Neural cell (in vitro differentiated cells): ENCODE results near the gene RFX4.

Source experiments
- POLR2AphosphoS5 ChIP-seq: IDR thresholded peaks from 2 replicates; pipeline ENCODE4 v1.6.1; 2012
- TF ChIP-seq, protein P1 (sequence below): fragments of 450-650 bp; IDR thresholded peaks from 2 replicates; pipeline ENCODE4 v1.5.1; 2014; ENCODE audit warnings: antibody characterized with exemption, mild to moderate bottlenecking, moderate library complexity; ENCODE audit not compliant: poor library complexity, severe bottlenecking
- TF ChIP-seq, protein P2 (sequence below): IDR thresholded peaks from 2 replicates; pipeline ENCODE4 v1.6.1; 2012; ENCODE audit warnings: borderline replicate concordance

DNA sequence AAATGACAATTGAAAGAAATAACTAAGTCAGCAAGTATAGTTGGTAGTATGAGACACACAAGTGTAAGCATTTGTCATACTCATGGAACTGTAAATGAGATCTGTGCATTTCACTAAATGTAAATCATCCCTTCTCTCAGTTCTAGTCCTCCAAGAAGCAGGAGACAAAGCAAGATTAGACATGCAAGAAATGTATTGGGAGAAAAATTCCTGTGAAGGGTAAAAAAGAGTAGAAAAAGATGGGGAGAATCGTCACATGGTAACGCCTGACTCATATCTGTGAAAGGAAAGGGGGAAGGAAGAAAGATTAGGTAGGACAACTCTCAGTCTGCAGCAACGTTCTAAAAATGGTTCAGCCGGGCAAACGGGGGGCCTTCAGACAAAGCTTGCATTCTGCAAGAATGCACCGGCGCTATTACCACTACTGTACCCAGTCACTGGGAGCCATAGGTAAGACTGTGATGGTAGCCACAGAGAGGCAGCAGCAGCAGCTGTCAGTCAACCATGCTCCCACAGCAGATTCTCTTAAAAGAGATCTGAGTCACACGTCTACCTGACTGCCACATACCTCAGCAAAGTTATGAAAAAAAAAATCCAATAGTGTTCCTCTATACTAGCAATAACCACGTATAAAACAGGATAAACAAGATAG lies 18.0 kb upstream of the RFX4 start:
- TF ChIP-seq, protein P1, sequence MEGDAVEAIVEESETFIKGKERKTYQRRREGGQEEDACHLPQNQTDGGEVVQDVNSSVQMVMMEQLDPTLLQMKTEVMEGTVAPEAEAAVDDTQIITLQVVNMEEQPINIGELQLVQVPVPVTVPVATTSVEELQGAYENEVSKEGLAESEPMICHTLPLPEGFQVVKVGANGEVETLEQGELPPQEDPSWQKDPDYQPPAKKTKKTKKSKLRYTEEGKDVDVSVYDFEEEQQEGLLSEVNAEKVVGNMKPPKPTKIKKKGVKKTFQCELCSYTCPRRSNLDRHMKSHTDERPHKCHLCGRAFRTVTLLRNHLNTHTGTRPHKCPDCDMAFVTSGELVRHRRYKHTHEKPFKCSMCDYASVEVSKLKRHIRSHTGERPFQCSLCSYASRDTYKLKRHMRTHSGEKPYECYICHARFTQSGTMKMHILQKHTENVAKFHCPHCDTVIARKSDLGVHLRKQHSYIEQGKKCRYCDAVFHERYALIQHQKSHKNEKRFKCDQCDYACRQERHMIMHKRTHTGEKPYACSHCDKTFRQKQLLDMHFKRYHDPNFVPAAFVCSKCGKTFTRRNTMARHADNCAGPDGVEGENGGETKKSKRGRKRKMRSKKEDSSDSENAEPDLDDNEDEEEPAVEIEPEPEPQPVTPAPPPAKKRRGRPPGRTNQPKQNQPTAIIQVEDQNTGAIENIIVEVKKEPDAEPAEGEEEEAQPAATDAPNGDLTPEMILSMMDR = no peak
- TF ChIP-seq POLR2AphosphoS5 = no peak
- TF ChIP-seq, protein P2, sequence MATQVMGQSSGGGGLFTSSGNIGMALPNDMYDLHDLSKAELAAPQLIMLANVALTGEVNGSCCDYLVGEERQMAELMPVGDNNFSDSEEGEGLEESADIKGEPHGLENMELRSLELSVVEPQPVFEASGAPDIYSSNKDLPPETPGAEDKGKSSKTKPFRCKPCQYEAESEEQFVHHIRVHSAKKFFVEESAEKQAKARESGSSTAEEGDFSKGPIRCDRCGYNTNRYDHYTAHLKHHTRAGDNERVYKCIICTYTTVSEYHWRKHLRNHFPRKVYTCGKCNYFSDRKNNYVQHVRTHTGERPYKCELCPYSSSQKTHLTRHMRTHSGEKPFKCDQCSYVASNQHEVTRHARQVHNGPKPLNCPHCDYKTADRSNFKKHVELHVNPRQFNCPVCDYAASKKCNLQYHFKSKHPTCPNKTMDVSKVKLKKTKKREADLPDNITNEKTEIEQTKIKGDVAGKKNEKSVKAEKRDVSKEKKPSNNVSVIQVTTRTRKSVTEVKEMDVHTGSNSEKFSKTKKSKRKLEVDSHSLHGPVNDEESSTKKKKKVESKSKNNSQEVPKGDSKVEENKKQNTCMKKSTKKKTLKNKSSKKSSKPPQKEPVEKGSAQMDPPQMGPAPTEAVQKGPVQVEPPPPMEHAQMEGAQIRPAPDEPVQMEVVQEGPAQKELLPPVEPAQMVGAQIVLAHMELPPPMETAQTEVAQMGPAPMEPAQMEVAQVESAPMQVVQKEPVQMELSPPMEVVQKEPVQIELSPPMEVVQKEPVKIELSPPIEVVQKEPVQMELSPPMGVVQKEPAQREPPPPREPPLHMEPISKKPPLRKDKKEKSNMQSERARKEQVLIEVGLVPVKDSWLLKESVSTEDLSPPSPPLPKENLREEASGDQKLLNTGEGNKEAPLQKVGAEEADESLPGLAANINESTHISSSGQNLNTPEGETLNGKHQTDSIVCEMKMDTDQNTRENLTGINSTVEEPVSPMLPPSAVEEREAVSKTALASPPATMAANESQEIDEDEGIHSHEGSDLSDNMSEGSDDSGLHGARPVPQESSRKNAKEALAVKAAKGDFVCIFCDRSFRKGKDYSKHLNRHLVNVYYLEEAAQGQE = no peak
